Urinary bladder (tissue), 4 donors: Measurements from ENCODE around the gene TANC1. TPM values are rescaled to one million over a fixed set of nuclear protein-coding genes. Genes with fewer than 3 reads are reported as not detected.

Source experiments
- DNase-seq: peaks from one replicate; pipeline ENCODE4 v3.0.0-alpha.2; 2015; ENCODE audit errors: extremely low spot score
- H3K27ac ChIP-seq: one replicate; pipeline ENCODE4 v1.5.1; 2013; ENCODE audit warnings: low read depth, mild to moderate bottlenecking, moderate library complexity
- H3K36me3 ChIP-seq: one replicate; pipeline ENCODE4 v1.6.1; 2013; ENCODE audit warnings: mild to moderate bottlenecking, moderate library complexity; ENCODE audit not compliant: insufficient read depth
- H3K4me1 ChIP-seq: one replicate; pipeline ENCODE4 v1.6.1; 2013; ENCODE audit warnings: mild to moderate bottlenecking, moderate library complexity; ENCODE audit not compliant: insufficient read depth
- H3K4me3 ChIP-seq: one replicate; pipeline ENCODE4 v1.5.1; 2013; ENCODE audit warnings: low read depth, low read length
- WGBS: extraction: QIAGEN DNeasy Blood & Tissue Kit; methylation state at CpG from one replicate; pipeline ENCODE4 v1.1.7; 2013; 5-methylcytosine and 5-hydroxymethylcytosine counted together
- polyA plus RNA-seq: library from polyadenylated mRNA; stranded (reverse); fragments of 200-250 nt; gene quantifications from one replicate; pipeline ENCODE4 v1.2.3, GENCODE V29; 2013
- total RNA-seq: library from RNA; depleted of rRNA; stranded (reverse); fragments of >200 nt; gene quantifications from one replicate; pipeline ENCODE4 v1.2.3, GENCODE V29; 2014
- donor health status: healthy with polysubstance abuse.
- donor health status: healthy.

TANC1 gene
- total and polyA plus RNA-seq, 2 donors: 18.4 to 47.5 TPM

DNA sequence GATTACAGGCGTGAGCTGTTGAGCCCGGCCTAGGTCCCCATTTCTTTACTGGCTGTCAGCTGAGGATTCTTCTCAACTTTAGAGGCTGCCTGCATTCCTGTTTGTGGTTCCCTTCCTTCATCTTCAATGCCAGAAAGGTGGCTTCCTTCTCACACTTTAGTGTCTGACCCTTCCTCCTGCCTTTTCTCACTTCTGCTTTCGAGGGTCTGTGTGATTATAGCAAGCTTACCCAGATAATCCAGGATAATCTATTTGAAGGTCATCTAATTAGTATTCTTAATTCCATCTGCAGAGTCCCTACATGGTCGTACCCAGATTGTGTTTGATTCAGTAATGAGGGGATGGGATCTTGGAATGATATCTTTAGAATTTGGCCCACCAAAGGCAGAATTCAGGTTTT is 157.4 kb downstream of the TANC1 start:
- WGBS: 95% methylated on average over 4 of the region's 4 CpGs
- Histone ChIP-seq H3K4me1 (no peaks in the 10 kb centered on the region), H3K4me3 (no peak overlapping the region), H3K27ac (no peak overlapping the region), H3K36me3 (no peaks in the 10 kb centered on the region)
- no peak for DNase-seq

DNA sequence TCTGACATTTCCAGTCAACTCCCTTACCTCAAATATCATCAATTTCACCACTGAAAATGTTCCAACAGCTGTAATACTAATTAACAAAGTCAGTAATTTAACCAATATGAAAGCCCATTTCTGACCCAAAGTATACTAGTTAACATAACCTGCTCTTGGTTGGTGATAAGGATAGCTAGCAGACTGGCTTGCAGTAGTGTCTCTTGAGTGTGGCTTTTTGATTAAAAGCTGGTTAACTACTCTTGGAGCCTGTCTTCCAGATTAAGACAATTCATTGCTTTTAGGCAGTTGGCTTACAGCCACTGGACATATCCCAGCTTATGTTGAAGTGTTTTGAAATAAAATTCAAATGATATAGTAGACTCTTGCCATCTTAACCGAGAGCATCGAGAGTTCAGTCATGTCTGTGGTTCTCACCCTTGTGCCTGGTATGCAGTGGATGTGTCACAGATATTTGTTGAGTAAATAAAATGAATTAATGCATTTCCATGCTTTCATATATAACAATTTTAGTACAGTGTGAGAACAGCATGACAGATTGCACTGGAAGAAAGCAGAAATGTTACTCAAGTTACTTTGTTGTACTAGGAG is 158.1 kb downstream of the TANC1 start:
- H3K4me1 ChIP-seq: no peaks in the 10 kb centered on the region
- H3K27ac ChIP-seq: no peak overlapping the region
- H3K4me3 ChIP-seq: no peak overlapping the region
- DNase-seq: no peak
- no peaks in the 10 kb centered on the region for H3K36me3 ChIP-seq
- 86% methylated on average over 2 of the region's 2 CpGs for WGBS

DNA sequence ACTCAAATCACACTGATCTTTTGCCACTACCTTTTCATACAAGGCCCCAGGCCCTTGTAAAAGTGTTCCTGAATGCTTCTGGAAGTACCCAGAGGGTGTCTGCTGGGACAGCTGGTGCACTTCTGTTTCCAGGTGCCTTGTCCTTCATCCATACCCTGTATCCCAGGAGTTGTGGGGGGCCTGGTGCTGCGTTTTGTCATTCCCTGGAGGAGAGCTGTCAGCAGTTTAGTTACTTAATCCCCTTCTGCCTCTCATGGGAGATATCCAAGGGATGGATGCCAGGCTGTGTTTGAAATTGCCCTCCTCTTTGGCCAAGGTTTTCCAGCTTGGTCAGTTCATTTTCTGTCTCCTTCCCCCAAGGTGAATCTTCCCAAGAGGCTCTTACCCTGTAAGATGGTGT is 159.8 kb downstream of the TANC1 start:
- 62% methylated on average over 1 of the region's 1 CpG for WGBS
- Histone ChIP-seq H3K27ac (no peak overlapping the region), H3K4me1 (no peaks in the 10 kb centered on the region), H3K36me3 (no peaks in the 10 kb centered on the region), H3K4me3 (no peak overlapping the region)
- DNase-seq: no peak

DNA sequence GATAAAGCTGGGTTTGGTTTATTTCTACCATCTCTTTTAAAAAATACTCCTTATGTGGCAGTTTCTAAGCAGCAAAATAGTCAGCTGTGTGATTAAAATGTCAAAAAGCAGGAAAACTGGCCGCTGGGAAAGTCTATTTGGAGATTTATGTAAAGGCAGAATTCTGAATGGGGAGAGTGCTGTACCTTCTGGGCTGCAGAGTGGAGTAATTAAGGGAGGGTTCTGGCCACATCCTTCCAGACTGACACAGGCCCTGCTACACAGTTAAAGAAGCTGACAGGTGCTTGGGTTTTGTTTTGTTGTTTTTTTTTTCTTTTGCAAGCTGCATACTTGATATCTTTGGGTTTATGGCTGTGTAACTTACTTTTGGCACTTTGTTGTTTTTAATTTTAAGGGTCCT is 160.8 kb downstream of the TANC1 start:
- DNase-seq: no peak
- Histone ChIP-seq H3K27ac (no peak overlapping the region), H3K4me3 (no peak overlapping the region), H3K36me3 (no peaks in the 10 kb centered on the region), H3K4me1 (no peaks in the 10 kb centered on the region)
- 76% methylated on average over 1 of the region's 1 CpG for WGBS

DNA sequence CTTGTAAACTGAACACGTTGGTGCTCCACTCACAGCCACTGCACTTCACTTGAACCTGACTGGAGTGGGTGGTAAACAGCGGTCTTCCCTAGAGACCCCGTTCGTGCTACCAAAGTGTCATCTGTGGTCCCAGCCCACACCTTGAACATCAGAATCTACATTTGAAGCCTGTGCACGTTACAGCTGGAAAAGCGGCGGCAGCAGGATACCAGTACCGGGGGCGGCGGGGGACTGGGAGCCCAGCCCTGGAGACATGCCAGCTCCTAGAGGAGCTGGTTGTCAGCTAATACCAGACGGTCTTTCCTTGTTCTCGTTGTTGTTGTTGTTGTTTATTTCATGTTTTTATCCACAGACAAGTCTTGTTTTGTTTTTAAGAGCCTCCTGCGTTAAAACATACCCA is 161.4 kb downstream of the TANC1 start:
- Histone ChIP-seq H3K27ac (no peak overlapping the region), H3K4me1 (no peaks in the 10 kb centered on the region), H3K36me3 (no peaks in the 10 kb centered on the region), H3K4me3 (no peak overlapping the region)
- WGBS: 66% methylated on average over 13 of the region's 13 CpGs
- no peak for DNase-seq

DNA sequence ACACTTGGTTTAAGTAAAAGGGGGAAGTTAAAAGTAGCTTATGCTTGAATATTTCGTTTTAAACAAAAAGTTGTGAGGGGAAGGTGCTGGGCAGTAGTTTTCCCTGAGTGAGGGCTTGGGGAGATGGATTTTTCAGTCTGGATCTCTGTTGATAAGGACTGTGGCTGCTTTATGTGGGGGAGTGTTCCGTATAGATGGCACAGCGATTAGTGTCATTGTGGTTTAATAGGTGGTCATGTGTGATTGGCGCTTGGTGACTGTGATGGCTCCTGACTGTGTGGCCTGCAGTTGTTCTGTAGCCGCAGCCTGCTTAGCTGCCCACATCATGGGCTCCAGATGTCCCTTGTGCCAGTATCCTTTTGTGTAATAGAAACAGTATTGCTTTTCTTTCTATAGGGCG is 161.9 kb downstream of the TANC1 start:
- no peak for DNase-seq
- 77% methylated on average over 6 of the region's 6 CpGs for WGBS
- no peaks in the 10 kb centered on the region for H3K4me1 ChIP-seq
- H3K4me3 ChIP-seq: no peak overlapping the region
- no peaks in the 10 kb centered on the region for H3K36me3 ChIP-seq
- H3K27ac ChIP-seq: no peak overlapping the region

DNA sequence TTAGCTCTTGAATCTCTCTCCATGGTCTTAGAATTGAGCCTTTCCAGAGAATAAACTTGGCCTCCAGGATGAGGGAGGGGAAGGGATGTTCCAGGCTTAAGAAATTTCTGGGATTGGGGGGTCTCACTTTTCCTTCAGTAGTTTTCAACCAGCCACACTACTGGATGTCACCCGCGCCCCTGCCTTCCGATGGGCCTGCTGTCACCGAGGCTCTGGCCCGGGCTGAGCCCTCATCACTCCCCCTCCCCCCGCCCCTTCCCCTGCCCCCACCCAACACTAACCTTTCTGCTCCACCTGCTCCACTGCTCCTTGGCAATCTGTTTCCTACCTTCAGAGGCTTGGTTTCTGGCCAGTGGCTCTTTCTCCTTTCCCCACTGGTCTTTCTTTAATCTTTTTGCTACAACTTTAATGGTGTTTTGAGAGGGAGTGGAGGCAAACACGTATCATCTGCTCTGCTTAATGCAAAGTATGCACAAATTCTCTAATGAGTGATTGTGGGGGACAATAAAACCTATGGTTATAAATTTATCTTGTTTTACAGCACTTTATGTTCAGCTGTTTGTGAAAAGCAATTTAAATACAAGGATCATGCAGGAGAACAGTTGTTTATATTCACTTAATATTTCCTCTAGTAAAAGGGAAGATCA is 162.9 kb downstream of the TANC1 start:
- Histone ChIP-seq H3K4me1 (peaks cover 1% of the 10 kb centered on the region), H3K36me3 (no peaks in the 10 kb centered on the region), H3K27ac (no peak overlapping the region), H3K4me3 (no peak overlapping the region)
- no peak for DNase-seq
- 73% methylated on average over 7 of the region's 7 CpGs for WGBS

DNA sequence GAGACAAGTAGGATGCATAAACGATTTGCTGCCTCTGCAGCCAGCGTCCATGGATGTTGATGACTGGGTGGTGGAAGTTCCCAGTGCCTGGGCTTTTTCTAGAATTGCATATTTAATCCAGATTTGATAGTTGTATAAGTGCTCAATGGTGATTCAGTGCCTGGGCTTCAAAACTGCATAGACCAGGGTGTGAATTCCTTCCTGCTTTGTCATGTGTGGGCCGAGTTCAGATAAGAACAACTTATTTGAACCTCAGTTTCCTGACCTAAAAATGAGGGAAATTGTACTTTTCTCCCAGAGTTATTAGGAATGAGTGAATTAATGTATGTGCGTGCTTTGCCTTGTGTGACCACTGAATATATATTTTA is 163.5 kb downstream of the TANC1 start:
- DNase-seq: no peak
- no peaks in the 10 kb centered on the region for H3K36me3 ChIP-seq
- 30% methylated on average over 4 of the region's 4 CpGs for WGBS
- H3K4me1 ChIP-seq: peaks cover 1% of the 10 kb centered on the region
- H3K27ac ChIP-seq: no peak overlapping the region
- no peak overlapping the region for H3K4me3 ChIP-seq

DNA sequence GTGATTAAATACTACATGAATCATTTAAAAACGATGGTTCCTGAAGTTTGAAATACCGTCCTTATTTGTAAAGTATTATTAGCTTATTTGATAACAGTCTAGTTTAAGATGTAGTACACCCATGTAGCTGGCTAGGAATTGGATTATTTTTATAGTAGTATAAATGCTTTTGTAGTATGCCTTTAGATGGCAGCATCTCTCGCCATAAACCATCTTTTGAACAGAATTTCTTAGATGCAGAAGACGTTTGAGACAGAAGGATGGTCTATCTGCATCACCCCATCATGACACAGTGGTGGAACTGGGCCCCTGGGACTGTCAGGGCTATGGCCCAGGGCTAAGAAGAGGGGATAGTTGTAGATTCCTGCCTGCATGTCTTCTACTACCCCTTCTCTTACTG is 165.4 kb downstream of the TANC1 start:
- DNase-seq: no peak
- Histone ChIP-seq H3K36me3 (no peaks in the 10 kb centered on the region), H3K4me3 (no peak overlapping the region), H3K27ac (no peak overlapping the region), H3K4me1 (peaks cover 1% of the 10 kb centered on the region)
- 58% methylated on average over 4 of the region's 4 CpGs for WGBS

DNA sequence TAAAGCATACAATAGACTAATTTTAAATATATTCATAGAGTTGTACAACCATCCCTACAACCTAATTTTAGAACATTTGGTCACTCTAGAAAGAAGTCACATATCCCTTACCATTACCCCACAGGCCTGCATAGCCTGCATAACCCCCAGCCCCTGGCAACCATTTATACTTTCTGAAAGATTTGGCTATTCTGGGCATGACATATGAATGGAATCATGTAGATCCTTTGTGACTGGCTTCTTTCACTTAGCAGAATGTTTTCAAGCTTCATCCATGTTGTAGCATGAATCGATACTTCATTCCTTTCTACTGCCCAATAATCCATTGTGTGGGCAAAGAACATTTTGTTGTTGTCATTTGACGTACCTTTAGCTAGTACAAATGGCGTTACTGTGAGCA is 166.5 kb downstream of the TANC1 start:
- no peak for DNase-seq
- Histone ChIP-seq H3K27ac (no peak overlapping the region), H3K4me3 (no peak overlapping the region), H3K4me1 (peaks cover 1% of the 10 kb centered on the region), H3K36me3 (no peaks in the 10 kb centered on the region)
- WGBS: 83% methylated on average over 3 of the region's 3 CpGs

DNA sequence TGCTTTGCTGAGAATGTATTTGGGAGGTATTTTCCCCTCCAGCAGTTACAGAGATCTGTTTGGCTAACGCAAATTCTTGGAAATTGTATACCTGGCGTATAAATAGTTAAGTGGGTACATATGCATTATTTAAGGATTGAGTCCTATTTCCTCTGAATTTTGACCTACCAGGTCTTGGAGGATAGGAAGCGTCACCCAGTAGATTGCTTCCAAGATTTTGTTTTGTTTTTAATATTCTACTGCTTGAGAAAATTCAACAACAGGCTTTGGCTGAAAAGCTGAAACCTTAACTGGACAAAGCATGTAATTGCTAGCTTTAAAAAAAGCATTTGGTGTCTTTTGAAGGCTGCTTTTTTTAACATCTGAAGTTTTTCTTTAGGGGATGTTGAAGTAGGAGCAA is 168.0 kb downstream of the TANC1 start:
- no peak for DNase-seq
- H3K27ac ChIP-seq: no peak overlapping the region
- 53% methylated on average over 3 of the region's 3 CpGs for WGBS
- peaks cover 1% of the 10 kb centered on the region for H3K4me1 ChIP-seq
- H3K4me3 ChIP-seq: no peak overlapping the region
- H3K36me3 ChIP-seq: no peaks in the 10 kb centered on the region

DNA sequence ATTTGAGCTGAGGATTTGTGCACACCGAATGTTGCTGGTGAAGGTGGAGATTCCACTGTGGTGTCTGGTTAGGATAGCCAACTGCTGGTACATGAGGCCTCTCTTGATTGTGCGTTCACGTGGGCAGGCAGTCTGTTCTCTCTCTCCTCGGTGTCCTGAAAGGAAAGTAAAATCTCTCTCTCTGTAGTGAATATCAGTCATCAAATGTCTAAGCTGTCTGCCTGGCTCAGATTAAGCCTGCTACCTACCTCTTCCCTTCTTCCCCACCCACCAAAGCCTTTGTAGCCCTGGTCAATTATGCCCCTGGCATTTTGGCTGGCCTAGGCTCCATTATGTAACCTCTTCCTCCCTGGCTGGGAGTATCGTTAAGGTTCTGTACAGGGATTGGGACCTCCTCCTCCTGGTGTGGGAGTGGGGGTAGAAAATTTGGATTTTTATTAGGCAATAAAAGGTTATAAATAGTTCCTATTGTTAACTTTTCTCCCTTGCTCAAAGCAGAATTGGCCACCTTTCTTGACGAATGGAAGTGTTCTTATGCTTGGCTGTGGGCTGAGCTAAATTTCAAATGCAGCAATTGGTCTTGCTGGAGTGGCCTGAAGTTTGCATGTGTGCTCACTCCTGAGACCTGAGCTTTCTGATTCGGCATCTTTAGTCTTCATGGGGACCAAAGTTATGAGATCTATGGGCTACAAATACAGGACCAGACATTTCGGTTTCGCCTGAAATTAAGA is 169.2 kb downstream of the TANC1 start:
- H3K4me1 ChIP-seq: peaks cover 1% of the 10 kb centered on the region
- no peaks in the 10 kb centered on the region for H3K36me3 ChIP-seq
- no peak overlapping the region for H3K27ac ChIP-seq
- WGBS: 70% methylated on average over 9 of the region's 9 CpGs
- no peak for DNase-seq
- no peak overlapping the region for H3K4me3 ChIP-seq

DNA sequence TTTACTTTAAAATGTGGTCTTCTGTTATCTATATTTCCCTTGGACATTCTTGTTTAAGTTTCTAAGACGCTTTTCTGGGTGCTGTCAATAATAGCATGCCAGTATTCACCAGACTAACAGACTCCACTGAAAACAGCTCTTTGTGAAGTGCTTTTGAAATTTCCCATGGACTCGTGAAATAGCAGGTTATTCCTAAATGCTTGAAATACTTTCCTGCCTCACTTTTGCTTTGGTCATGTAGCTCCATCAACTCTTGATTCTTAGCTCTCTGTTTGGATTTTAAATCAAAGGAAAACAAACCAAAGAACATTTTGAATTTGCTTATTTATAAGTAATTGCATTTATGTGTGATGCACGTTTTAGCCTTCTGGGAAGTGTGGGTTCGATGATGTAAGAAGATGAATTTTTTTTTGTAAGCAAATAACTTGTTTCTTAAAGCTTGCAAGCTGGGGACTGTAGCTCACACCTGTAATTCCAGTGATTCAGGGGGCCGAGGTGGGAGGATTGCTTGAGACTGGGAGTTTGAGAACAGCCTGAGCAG is 170.3 kb downstream of the TANC1 start:
- no peak overlapping the region for H3K27ac ChIP-seq
- no peaks in the 10 kb centered on the region for H3K36me3 ChIP-seq
- peaks cover 1% of the 10 kb centered on the region for H3K4me1 ChIP-seq
- WGBS: 86% methylated on average over 5 of the region's 5 CpGs
- H3K4me3 ChIP-seq: no peak overlapping the region
- no peak for DNase-seq
